ENCODE measurements around the gene RSRC2. TPM values are rescaled to one million over a fixed set of nuclear protein-coding genes. Genes with fewer than 3 reads are reported as not detected.

Gene RSRC2
- total RNA-seq, 1 experiment from 2014 or later, result 64.9 TPM

DNA sequence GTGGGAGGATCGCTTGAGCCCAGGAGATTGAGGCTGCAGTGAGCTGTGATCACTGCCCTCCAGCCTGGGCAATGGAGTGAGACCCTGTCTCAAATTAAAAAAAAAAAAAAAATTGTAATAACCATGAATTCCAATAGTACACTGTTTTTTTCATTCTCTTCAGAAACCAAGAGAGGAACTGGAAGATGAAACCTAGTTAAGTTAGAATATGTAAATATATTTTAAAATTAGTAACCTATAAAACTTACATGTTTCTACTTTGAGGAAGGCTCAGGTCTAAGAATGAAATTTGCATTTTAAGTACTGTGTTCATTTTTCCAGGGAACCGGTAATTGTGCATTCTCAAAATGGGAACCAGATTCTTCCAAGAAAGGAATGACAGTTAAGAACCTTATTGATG, 19.1 kb upstream of the RSRC2 start:
- H3K36me3 Mint-ChIP-seq (ENCODE audit: insufficient read depth in 1 of 3, low read depth in 3 of 3), result peaks cover 20 to 73% (median 57%) of the 10 kb centered on the region in 3 experiments; a peak in 6 of 7 replicates
- WGBS (ENCODE audit: extremely low coverage, insufficient read length, low lambda C conversion rate), result no CpG with 5 or more reads among the region's 2 CpGs
- H3T11ph ChIP-seq (ENCODE audit: low read length), result no peak overlapping the region

More for the DNA sequence above, 19.1 kb upstream of the RSRC2 start:
- no peak overlapping the region for H4K8ac ChIP-seq (replicated peaks; ENCODE audit: insufficient read length, low read depth, low read length)
- H2BK12ac ChIP-seq (ENCODE audit: insufficient read length, low read depth, low read length), result no peak overlapping the region
- TF ChIP-seq, protein P1, sequence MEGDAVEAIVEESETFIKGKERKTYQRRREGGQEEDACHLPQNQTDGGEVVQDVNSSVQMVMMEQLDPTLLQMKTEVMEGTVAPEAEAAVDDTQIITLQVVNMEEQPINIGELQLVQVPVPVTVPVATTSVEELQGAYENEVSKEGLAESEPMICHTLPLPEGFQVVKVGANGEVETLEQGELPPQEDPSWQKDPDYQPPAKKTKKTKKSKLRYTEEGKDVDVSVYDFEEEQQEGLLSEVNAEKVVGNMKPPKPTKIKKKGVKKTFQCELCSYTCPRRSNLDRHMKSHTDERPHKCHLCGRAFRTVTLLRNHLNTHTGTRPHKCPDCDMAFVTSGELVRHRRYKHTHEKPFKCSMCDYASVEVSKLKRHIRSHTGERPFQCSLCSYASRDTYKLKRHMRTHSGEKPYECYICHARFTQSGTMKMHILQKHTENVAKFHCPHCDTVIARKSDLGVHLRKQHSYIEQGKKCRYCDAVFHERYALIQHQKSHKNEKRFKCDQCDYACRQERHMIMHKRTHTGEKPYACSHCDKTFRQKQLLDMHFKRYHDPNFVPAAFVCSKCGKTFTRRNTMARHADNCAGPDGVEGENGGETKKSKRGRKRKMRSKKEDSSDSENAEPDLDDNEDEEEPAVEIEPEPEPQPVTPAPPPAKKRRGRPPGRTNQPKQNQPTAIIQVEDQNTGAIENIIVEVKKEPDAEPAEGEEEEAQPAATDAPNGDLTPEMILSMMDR (conservative IDR thresholded peaks at IDR 0.05), result no peak
- H3K18ac ChIP-seq (ENCODE audit: insufficient read length, low read depth, low read length), result no peak overlapping the region
- DNase-seq, result no peak
- no peak overlapping the region for H2BK120ac ChIP-seq (ENCODE audit: low read depth, low read length, poor library complexity, severe bottlenecking)
- no peak overlapping the region for H3K4me3 Mint-ChIP-seq
- no peak overlapping the region for H3K14ac ChIP-seq (ENCODE audit: insufficient read depth, low read length)
- H3K9ac ChIP-seq (ENCODE audit: extremely low read depth, insufficient read length, low read length), result no peak overlapping the region
- H3K23me2 ChIP-seq (ENCODE audit: insufficient read length, low read depth, low read length, poor library complexity, severe bottlenecking), result no peaks in the 10 kb centered on the region
- H4K5ac ChIP-seq (ENCODE audit: insufficient read length, low read depth, low read length), result no peak overlapping the region
- H3K79me2 ChIP-seq (ENCODE audit: insufficient read depth, low read length), result no peaks in the 10 kb centered on the region
- H3K27me3 ChIP-seq (ENCODE audit: insufficient read depth, low read length), result no peaks in the 10 kb centered on the region
- H3K4me1 ChIP-seq (ENCODE audit: insufficient read depth, low read length), result no peaks in the 10 kb centered on the region
- H2BK15ac ChIP-seq (ENCODE audit: low read depth, low read length), result no peak overlapping the region
- no peak overlapping the region for H2BK5ac ChIP-seq (ENCODE audit: insufficient read length, low read length)
- H3K56ac ChIP-seq (ENCODE audit: insufficient read length, low read depth, low read length), result no peak overlapping the region
- H4K20me1 ChIP-seq (ENCODE audit: control insufficient read depth, insufficient read depth, insufficient read length), result no peaks in the 10 kb centered on the region
- no peak overlapping the region for H3K27ac Mint-ChIP-seq
- no peak overlapping the region for H4K91ac ChIP-seq (ENCODE audit: insufficient read length, low read depth, low read length)
- no peaks in the 10 kb centered on the region for H3K4me1 Mint-ChIP-seq
- no peak overlapping the region for H3K4me2 ChIP-seq (ENCODE audit: insufficient read depth, insufficient read length, low read length)
- H3K79me1 ChIP-seq (ENCODE audit: insufficient read depth, low read depth, low read length, poor library complexity, severe bottlenecking), result no peaks in the 10 kb centered on the region
- no peak overlapping the region for H2AK5ac ChIP-seq (ENCODE audit: insufficient read length, low read length)
- H3K27me3 Mint-ChIP-seq (ENCODE audit: low read depth), result no peaks in the 10 kb centered on the region
- no peak overlapping the region for H3K4ac ChIP-seq (ENCODE audit: low read depth, low read length)
- H3K9me3 ChIP-seq (ENCODE audit: control insufficient read depth, low read depth, low read length), result no peaks in the 10 kb centered on the region
- no peak overlapping the region for H2AFZ ChIP-seq (ENCODE audit: low read length)
- H3K27ac ChIP-seq (ENCODE audit: insufficient read length, low read depth, low read length), result no peak overlapping the region
- no peaks in the 10 kb centered on the region for H3K9me3 Mint-ChIP-seq
- H2BK20ac ChIP-seq (ENCODE audit: low read depth, low read length, poor library complexity, severe bottlenecking), result no peak overlapping the region
- H3K23ac ChIP-seq (ENCODE audit: insufficient read length, low read depth, low read length), result no peak overlapping the region
